ENCODE measurements around the gene RNF123.
"Not testable (repeated sequence)": the region's sequence is repeated elsewhere in the genome, so short reads cannot be mapped to it uniquely, and the experiment has no call there.

The RNF123 gene

GRCh38 chr3:49727924-49728361 is 38.6 kb downstream of the RNF123 start:
- in situ Hi-C loops (cut with HindIII; ENCODE audit: low pct_unique_long_range_greater_than_20kb, low sequenced_read_pairs): no loop called here
- DNase-seq (ENCODE audit: low read depth in 1 of 2, low spot score in 1 of 2): no peak
- no peak for TF ChIP-seq JUND (IDR thresholded peaks at IDR 0.05; ENCODE audit: low read depth)

GRCh38 chr3:49729966-49730609 is 40.7 kb downstream of the RNF123 start:
- DNase-seq (ENCODE audit: low read depth in 1 of 2, low spot score in 1 of 2): no peak
- TF ChIP-seq JUND (IDR thresholded peaks at IDR 0.05; ENCODE audit: low read depth): no peak
- in situ Hi-C loops (cut with HindIII; ENCODE audit: low pct_unique_long_range_greater_than_20kb, low sequenced_read_pairs): no loop called here

- no peak for TF ChIP-seq JUND (IDR thresholded peaks at IDR 0.05; ENCODE audit: low read depth)
- in situ Hi-C loops (cut with HindIII; ENCODE audit: low pct_unique_long_range_greater_than_20kb, low sequenced_read_pairs): no loop called here
- no peak for DNase-seq (ENCODE audit: low read depth in 1 of 2, low spot score in 1 of 2)
Observed at GRCh38 chr3:49732597-49732996, 43.2 kb downstream of the RNF123 start.

GRCh38 chr3:49733551-49733950 is 44.2 kb downstream of the RNF123 start:
- no peak for TF ChIP-seq JUND (IDR thresholded peaks at IDR 0.05; ENCODE audit: low read depth)
- in situ Hi-C loops (cut with HindIII; ENCODE audit: low pct_unique_long_range_greater_than_20kb, low sequenced_read_pairs): no loop called here
- no peak for DNase-seq (ENCODE audit: low read depth in 1 of 2, low spot score in 1 of 2)

- in situ Hi-C loops (cut with HindIII; ENCODE audit: low pct_unique_long_range_greater_than_20kb, low sequenced_read_pairs): no loop called here
- TF ChIP-seq JUND (IDR thresholded peaks at IDR 0.05; ENCODE audit: low read depth): no peak
- no peak for DNase-seq (ENCODE audit: low read depth in 1 of 2, low spot score in 1 of 2)
Observed at GRCh38 chr3:49734752-49735151, 45.4 kb downstream of the RNF123 start.

GRCh38 chr3:49738067-49738713 is 48.8 kb downstream of the RNF123 start:
- no peak for TF ChIP-seq JUND (IDR thresholded peaks at IDR 0.05; ENCODE audit: low read depth)
- DNase-seq (ENCODE audit: low read depth in 1 of 2, low spot score in 1 of 2): no peak
- in situ Hi-C loops (cut with HindIII; ENCODE audit: low pct_unique_long_range_greater_than_20kb, low sequenced_read_pairs): no loop called here

- in situ Hi-C loops (cut with HindIII; ENCODE audit: low pct_unique_long_range_greater_than_20kb, low sequenced_read_pairs): no loop called here
- TF ChIP-seq JUND (IDR thresholded peaks at IDR 0.05; ENCODE audit: low read depth): no peak
- DNase-seq (ENCODE audit: low read depth in 1 of 2, low spot score in 1 of 2): no peak
Observed at GRCh38 chr3:49740427-49740826, 51.1 kb downstream of the RNF123 start.

- DNase-seq (ENCODE audit: low read depth in 1 of 2, low spot score in 1 of 2): peak in 1 of 2 experiments; percentile 76
- TF ChIP-seq JUND (IDR thresholded peaks at IDR 0.05; ENCODE audit: low read depth): no peak
- in situ Hi-C loops (cut with HindIII; ENCODE audit: low pct_unique_long_range_greater_than_20kb, low sequenced_read_pairs): no loop called here
Observed at GRCh38 chr3:49745986-49746385, 56.6 kb downstream of the RNF123 start.

GRCh38 chr3:49747792-49748480 is 58.6 kb downstream of the RNF123 start:
- DNase-seq (ENCODE audit: low read depth in 1 of 2, low spot score in 1 of 2): no peak
- TF ChIP-seq JUND (IDR thresholded peaks at IDR 0.05; ENCODE audit: low read depth): no peak
- in situ Hi-C loops (cut with HindIII; ENCODE audit: low pct_unique_long_range_greater_than_20kb, low sequenced_read_pairs): no loop called here

GRCh38 chr3:49748874-49749273 is 59.5 kb downstream of the RNF123 start:
- DNase-seq (ENCODE audit: low read depth in 1 of 2, low spot score in 1 of 2); in situ Hi-C loops (cut with HindIII; ENCODE audit: low pct_unique_long_range_greater_than_20kb, low sequenced_read_pairs): not testable (repeated sequence)

- DNase-seq (ENCODE audit: low read depth in 1 of 2, low spot score in 1 of 2): no peak
- no peak for TF ChIP-seq JUND (IDR thresholded peaks at IDR 0.05; ENCODE audit: low read depth)
- in situ Hi-C loops (cut with HindIII; ENCODE audit: low pct_unique_long_range_greater_than_20kb, low sequenced_read_pairs): no loop called here
Observed at GRCh38 chr3:49750056-49750455, 60.7 kb downstream of the RNF123 start.

GRCh38 chr3:49751501-49751900 is 62.1 kb downstream of the RNF123 start:
- no peak for DNase-seq (ENCODE audit: low read depth in 1 of 2, low spot score in 1 of 2)
- TF ChIP-seq JUND (IDR thresholded peaks at IDR 0.05; ENCODE audit: low read depth): no peak
- in situ Hi-C loops (cut with HindIII; ENCODE audit: low pct_unique_long_range_greater_than_20kb, low sequenced_read_pairs): no loop called here

GRCh38 chr3:49754536-49754935 is 65.2 kb downstream of the RNF123 start:
- DNase-seq (ENCODE audit: low read depth in 1 of 2, low spot score in 1 of 2): no peak
- in situ Hi-C loops (cut with HindIII; ENCODE audit: low pct_unique_long_range_greater_than_20kb, low sequenced_read_pairs): no loop called here
- TF ChIP-seq JUND (IDR thresholded peaks at IDR 0.05; ENCODE audit: low read depth): no peak

Measured in T47D (cell line).